Prostate gland (tissue), 2 donors: ENCODE results near the gene MAN2B2. TPM values are rescaled to one million over a fixed set of nuclear protein-coding genes. Genes with fewer than 3 reads are reported as not detected.
A peak's percentile ranks its signal among the peaks of the same experiment; 100 is the strongest.

ENCODE experiments used
- DNase-seq: peaks from one replicate; pipeline ENCODE4 v3.0.0-alpha.2; 2019; ENCODE audit warnings: low spot score
- H3K27ac ChIP-seq, 2 donors: fragments of 200-600 bp; sonication (generic); 2 replicates each; pipeline ENCODE4 v1.5.1; 2017 to 2019
- H3K27me3 ChIP-seq: fragments of 200-600 bp; sonication (generic); replicated peaks from 2 replicates; pipeline ENCODE4 v1.5.1; 2019; ENCODE audit not compliant: insufficient read depth
- H3K36me3 ChIP-seq, 2 donors: fragments of 200-600 bp; sonication (generic); 1 replicate in 1 of 2; 2 replicates in 1 of 2; pipeline versions ENCODE4 v1.5.1 to v1.8.1; 2017 to 2019
- H3K4me1 ChIP-seq: fragments of 200-600 bp; sonication (generic); replicated peaks from 2 replicates; pipeline ENCODE4 v1.5.1; 2019
- H3K4me3 ChIP-seq, 2 donors: fragments of 200-600 bp; sonication (generic); 2 replicates each; pipeline ENCODE4 v1.5.1; 2017 to 2019
- H3K9me3 ChIP-seq: fragments of 200-600 bp; sonication (generic); 2 replicates; pipeline ENCODE4 v1.5.1; 2017
- CTCF ChIP-seq, 4 experiments: fragments of 200-600 bp in 2 of 4; fragments of 450-650 bp in 2 of 4; sonication (generic) in 2 of 4; IDR thresholded peaks; 1 replicate in 3 of 4; 2 replicates in 1 of 4; pipeline ENCODE4 v1.5.1; 2016 to 2019; ENCODE audit warnings: antibody characterized with exemption in 4 of 4, mild to moderate bottlenecking in 2 of 4, moderate library complexity in 2 of 4
- POLR2A ChIP-seq: fragments of 450-650 bp; IDR thresholded peaks from one replicate; pipeline ENCODE4 v1.6.1; 2016; ENCODE audit warnings: antibody characterized with exemption, mild to moderate bottlenecking
- POLR2AphosphoS5 ChIP-seq: sonication (generic); formaldehyde crosslinking; IDR thresholded peaks from one replicate; pipeline ENCODE4 v1.6.1; 2017; ENCODE audit warnings: antibody characterized with exemption
- WGBS: methylation state at CpG from one replicate; pipeline ENCODE4 v1.1.5; 2018; 5-methylcytosine and 5-hydroxymethylcytosine counted together
- intact Hi-C: fragments of 100-400 bp; cut with DNase I; formaldehyde crosslinking; loops from one replicate; pipeline ENCODE4 v1.14.2; 2022
- total RNA-seq, 2 donors: library from RNA; depleted of rRNA; stranded (reverse); fragments of >200 nt; gene quantifications; one replicate each; pipeline ENCODE4 v1.1.0, GENCODE V29; 2016

MAN2B2 gene
- total RNA-seq, 2 donors from 2014 or later, result 52.7 to 69.5 TPM

- WGBS, result 27% methylated on average over 5 of the region's 5 CpGs
These were observed 67.0 kb downstream of the MAN2B2 start for GRCh38 chr4:6641971-6642320.

GRCh38 chr4:6643141-6643847, 68.3 kb downstream of the MAN2B2 start:
- Histone ChIP-seq H3K27me3 (no peaks in the 10 kb centered on the region), H3K36me3 (no peaks in the 10 kb centered on the region), H3K4me1 (peaks cover 9% of the 10 kb centered on the region), H3K9me3 (no peaks in the 10 kb centered on the region), H3K27ac (no peak overlapping the region), H3K4me3 (no peak overlapping the region)
- no peak for DNase-seq
- WGBS, result 73% methylated on average over 8 of the region's 8 CpGs
- no peak for TF ChIP-seq CTCF (IDR thresholded peaks at IDR 0.05)
- no peak for TF ChIP-seq POLR2AphosphoS5
- TF ChIP-seq POLR2A, result no peak
- intact Hi-C loops, result no loop called here

More at GRCh38 chr4:6641971-6642320, 67.0 kb downstream of the MAN2B2 start:
- Histone ChIP-seq H3K36me3 (no peaks in the 10 kb centered on the region), H3K4me1 (peaks cover 9% of the 10 kb centered on the region), H3K27me3 (no peaks in the 10 kb centered on the region), H3K4me3 (peak overlapping the region; percentile 61 to 80), H3K27ac (peak overlapping the region; percentile 91 to 94), H3K9me3 (no peaks in the 10 kb centered on the region)
- TF ChIP-seq POLR2A (no peak), CTCF (IDR thresholded peaks at IDR 0.05) (no peak), POLR2AphosphoS5 (no peak)
- intact Hi-C loops, result loop anchor here (1.0 kb wide), 1 partner anchor 67 kb away; the partner anchor contains the start of gene MRFAP1L1
- no peak for DNase-seq

- no peaks in the 10 kb centered on the region for H3K27me3 ChIP-seq
- DNase-seq, result no peak
- WGBS, result 89% methylated on average over 5 of the region's 5 CpGs
- no peaks in the 10 kb centered on the region for H3K36me3 ChIP-seq
- no peak overlapping the region for H3K4me3 ChIP-seq
- intact Hi-C loops, result no loop called here
- TF ChIP-seq POLR2A, result no peak
- TF ChIP-seq CTCF (IDR thresholded peaks at IDR 0.05), result no peak
- no peak for TF ChIP-seq POLR2AphosphoS5
- no peaks in the 10 kb centered on the region for H3K9me3 ChIP-seq
- H3K27ac ChIP-seq, result no peak overlapping the region
- peaks cover 9% of the 10 kb centered on the region for H3K4me1 ChIP-seq
These were observed 70.0 kb downstream of the MAN2B2 start for GRCh38 chr4:6644792-6645530.

GRCh38 chr4:6647169-6647568, 72.2 kb downstream of the MAN2B2 start:
- no peak for DNase-seq
- intact Hi-C loops, result no loop called here
- Histone ChIP-seq H3K4me1 (peaks cover 4% of the 10 kb centered on the region), H3K27me3 (no peaks in the 10 kb centered on the region), H3K9me3 (no peaks in the 10 kb centered on the region), H3K27ac (no peak overlapping the region), H3K36me3 (no peaks in the 10 kb centered on the region), H3K4me3 (no peak overlapping the region)
- TF ChIP-seq POLR2A (no peak), CTCF (IDR thresholded peaks at IDR 0.05) (no peak), POLR2AphosphoS5 (no peak)
- 81% methylated on average over 5 of the region's 5 CpGs for WGBS
